Activated CD8-positive, alpha-beta T cell treated with anti-CD3 and anti-CD28 coated beads for 36 hours (primary cell): ENCODE measurements around the gene MRAP2. TPM values are rescaled to one million over a fixed set of nuclear protein-coding genes. Genes with fewer than 3 reads are reported as not detected.

ENCODE experiments used
- ATAC-seq: fragments of 200-7000 bp; cut with Tn5 transposase; one replicate; pipeline ENCODE4 v1.10.0; 2021; ENCODE audit warnings: mild to moderate bottlenecking, moderate library complexity
- CTCF ChIA-PET: fragments of 350-600 bp; sonication (Branson Sonifier 250); formaldehyde crosslinking; loops from one replicate; lab custom pipeline; 2021; ENCODE audit warnings: antibody characterized with exemption; lab: Charles Lee
- POLR2A ChIA-PET: fragments of 350-600 bp; sonication (Branson Sonifier 250); formaldehyde crosslinking; loops from one replicate; lab custom pipeline; 2021; ENCODE audit warnings: antibody characterized with exemption; lab: Charles Lee
- DNase-seq: peaks from one replicate; pipeline ENCODE4 v3.0.0-alpha.2; 2020
- H3K27ac Mint-ChIP-seq: one replicate; pipeline ENCODE4 v1.8.0; 2021; ENCODE audit warnings: mild to moderate bottlenecking, mixed read lengths
- H3K27me3 Mint-ChIP-seq: one replicate; pipeline ENCODE4 v1.8.0; 2021; ENCODE audit warnings: mixed read lengths
- H3K36me3 Mint-ChIP-seq: one replicate; pipeline ENCODE4 v1.8.0; 2021; ENCODE audit warnings: low read depth, mixed read lengths
- H3K4me1 Mint-ChIP-seq: one replicate; pipeline ENCODE4 v1.8.0; 2021; ENCODE audit warnings: low read depth, mixed read lengths
- H3K4me3 Mint-ChIP-seq: one replicate; pipeline ENCODE4 v1.8.0; 2021; ENCODE audit warnings: mild to moderate bottlenecking, moderate library complexity, mixed read lengths
- H3K9me3 Mint-ChIP-seq: one replicate; pipeline ENCODE4 v1.8.0; 2021; ENCODE audit warnings: mixed read lengths
- intact Hi-C: fragments of 100-400 bp; cut with micrococcal nuclease; formaldehyde crosslinking; loops from one replicate; pipeline ENCODE4 v1.10.0; 2022
- total RNA-seq, 2 experiments: library from RNA; stranded (reverse); gene quantifications; one replicate each; pipeline ENCODE4 v1.2.3, GENCODE V29; 2021
- TF ChIP-seq, protein P1 (sequence below): fragments of 200-600 bp; IDR thresholded peaks from one replicate; pipeline ENCODE4 v1.8.0; 2022; ENCODE audit warnings: antibody characterized with exemption, mild to moderate bottlenecking

The MRAP2 gene
- total RNA-seq, 2 experiments from 2014 or later = not detected

DNA sequence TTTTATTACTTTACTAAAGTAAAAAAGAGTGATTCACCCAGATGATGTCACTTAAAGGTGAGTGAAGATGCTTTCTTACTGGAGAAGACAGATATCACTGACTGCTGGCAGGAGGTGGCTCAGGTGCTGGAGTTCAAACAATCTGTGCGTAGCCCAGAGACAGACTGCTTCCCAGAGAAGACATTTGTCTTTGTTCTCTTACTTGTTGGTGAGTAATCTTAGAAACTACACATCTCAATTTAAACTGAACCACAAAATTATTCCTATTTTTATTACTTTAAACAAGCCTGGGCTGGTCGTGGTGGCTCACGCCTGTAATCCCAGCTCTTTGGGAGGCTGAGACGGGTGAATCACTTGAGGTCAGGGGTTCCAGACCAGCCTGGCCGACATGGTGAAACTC, 101.7 kb downstream of the MRAP2 start:
- Mint-ChIP-seq H3K4me1 (peaks cover 2% of the 10 kb centered on the region), H3K27me3 (no peaks in the 10 kb centered on the region), H3K36me3 (peaks cover 20% of the 10 kb centered on the region), H3K27ac (no peak overlapping the region), H3K9me3 (peaks cover 5% of the 10 kb centered on the region), H3K4me3 (no peak overlapping the region)
- no peak for DNase-seq
- no peak for ATAC-seq
- intact Hi-C loops = no loop called here
- TF ChIP-seq, protein P1, sequence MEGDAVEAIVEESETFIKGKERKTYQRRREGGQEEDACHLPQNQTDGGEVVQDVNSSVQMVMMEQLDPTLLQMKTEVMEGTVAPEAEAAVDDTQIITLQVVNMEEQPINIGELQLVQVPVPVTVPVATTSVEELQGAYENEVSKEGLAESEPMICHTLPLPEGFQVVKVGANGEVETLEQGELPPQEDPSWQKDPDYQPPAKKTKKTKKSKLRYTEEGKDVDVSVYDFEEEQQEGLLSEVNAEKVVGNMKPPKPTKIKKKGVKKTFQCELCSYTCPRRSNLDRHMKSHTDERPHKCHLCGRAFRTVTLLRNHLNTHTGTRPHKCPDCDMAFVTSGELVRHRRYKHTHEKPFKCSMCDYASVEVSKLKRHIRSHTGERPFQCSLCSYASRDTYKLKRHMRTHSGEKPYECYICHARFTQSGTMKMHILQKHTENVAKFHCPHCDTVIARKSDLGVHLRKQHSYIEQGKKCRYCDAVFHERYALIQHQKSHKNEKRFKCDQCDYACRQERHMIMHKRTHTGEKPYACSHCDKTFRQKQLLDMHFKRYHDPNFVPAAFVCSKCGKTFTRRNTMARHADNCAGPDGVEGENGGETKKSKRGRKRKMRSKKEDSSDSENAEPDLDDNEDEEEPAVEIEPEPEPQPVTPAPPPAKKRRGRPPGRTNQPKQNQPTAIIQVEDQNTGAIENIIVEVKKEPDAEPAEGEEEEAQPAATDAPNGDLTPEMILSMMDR = no peak
- ChIA-PET CTCF (no interaction called here), POLR2A (no interaction called here)

DNA sequence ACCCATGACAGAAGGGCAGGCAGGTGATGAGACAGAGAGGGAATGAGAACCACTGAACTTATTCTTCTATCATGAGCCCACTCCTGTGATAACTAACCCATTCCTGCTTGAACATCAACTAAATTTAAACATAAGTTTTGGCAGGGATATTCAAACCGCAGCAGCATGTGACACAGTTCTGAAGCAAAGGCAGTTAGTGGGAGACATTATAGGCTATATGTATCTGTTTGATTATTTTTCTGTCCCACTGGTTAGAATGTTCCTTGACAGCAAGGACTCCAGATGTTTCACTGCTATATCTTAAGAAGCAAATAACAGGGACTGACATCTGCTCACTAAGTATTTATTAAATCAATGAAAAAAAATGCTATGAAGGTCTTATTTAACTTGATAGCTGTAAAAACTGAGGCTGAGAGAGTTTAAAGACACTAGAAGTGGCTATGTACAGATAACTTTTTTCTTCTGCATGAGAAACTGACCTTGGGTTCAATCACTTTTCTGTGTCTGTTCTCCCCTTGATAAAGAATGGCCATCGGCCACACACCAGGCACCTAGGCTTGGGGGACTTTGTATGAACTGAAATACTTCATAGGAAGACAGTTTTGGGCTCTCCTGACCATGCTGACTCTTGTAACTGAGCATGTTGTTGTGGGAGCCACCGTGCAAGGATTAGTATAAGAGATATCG, 102.9 kb downstream of the MRAP2 start:
- TF ChIP-seq, protein P1 = no peak
- POLR2A ChIA-PET = interaction anchor here (0.6 kb wide), 1 partner anchor 130 kb away, joined by 3 read pairs; no protein-coding TSS in a partner anchor
- ATAC-seq = no peak
- Mint-ChIP-seq H3K4me1 (peaks cover 2% of the 10 kb centered on the region), H3K4me3 (no peak overlapping the region), H3K27me3 (no peaks in the 10 kb centered on the region), H3K27ac (no peak overlapping the region), H3K36me3 (peaks cover 22% of the 10 kb centered on the region), H3K9me3 (peaks cover 2% of the 10 kb centered on the region)
- DNase-seq = no peak
- intact Hi-C loops = no loop called here
- CTCF ChIA-PET = no interaction called here

DNA sequence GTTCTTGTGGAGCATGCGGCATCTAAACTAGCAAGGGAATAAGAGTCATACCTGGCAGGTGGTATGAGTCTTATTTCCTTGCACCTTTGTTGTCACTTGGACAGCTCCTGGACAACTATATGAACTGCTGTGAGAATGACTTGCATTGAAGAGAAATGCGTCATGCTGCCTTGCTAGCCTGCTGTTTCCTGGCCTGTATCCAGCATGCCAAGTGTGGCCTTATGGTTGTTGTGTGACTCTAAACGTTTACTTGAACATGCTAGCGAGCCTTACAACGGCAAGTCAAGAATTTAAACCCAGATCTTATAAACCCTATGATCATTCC, 103.4 kb downstream of the MRAP2 start:
- ChIA-PET CTCF (no interaction called here), POLR2A (no interaction called here)
- intact Hi-C loops = no loop called here
- no peak overlapping the region for H3K4me3 Mint-ChIP-seq
- H3K27me3 Mint-ChIP-seq = no peaks in the 10 kb centered on the region
- ATAC-seq = no peak
- TF ChIP-seq, protein P1 = no peak
- H3K27ac Mint-ChIP-seq = no peak overlapping the region
- peaks cover 2% of the 10 kb centered on the region for H3K4me1 Mint-ChIP-seq
- no peak for DNase-seq
- H3K9me3 Mint-ChIP-seq = peaks cover 2% of the 10 kb centered on the region
- H3K36me3 Mint-ChIP-seq = peaks cover 21% of the 10 kb centered on the region

DNA sequence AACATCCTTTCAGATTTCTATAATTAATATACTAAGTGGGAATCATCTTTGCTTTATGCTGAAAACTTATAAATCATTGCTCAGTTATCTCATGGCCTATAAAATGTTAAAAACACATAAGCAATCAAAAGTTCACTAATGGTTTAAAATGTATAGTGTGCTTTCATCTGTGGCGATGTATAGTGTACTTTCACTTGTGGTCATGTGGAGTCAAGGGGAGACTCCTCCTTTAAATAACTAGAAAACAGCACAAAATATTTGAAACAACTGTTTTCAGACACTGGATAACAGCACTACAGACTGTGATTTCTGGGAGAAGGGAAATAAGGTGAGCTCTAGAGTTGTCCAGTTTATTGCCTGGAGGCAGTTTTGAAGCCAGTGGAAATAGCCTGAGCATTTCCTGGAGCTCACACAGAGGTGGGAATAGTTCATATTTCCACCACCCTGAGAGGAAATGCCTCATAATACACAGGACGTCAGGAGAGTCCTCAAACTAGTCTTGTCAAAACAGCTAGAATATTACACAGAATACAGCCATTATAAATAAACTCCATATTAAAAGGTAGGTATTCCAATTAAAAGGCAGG, 104.5 kb downstream of the MRAP2 start:
- TF ChIP-seq, protein P1 = no peak
- H3K4me3 Mint-ChIP-seq = no peak overlapping the region
- H3K27ac Mint-ChIP-seq = no peak overlapping the region
- H3K4me1 Mint-ChIP-seq = peaks cover 2% of the 10 kb centered on the region
- intact Hi-C loops = no loop called here
- CTCF ChIA-PET = no interaction called here
- H3K36me3 Mint-ChIP-seq = peaks cover 13% of the 10 kb centered on the region
- no peak for ATAC-seq
- H3K27me3 Mint-ChIP-seq = no peaks in the 10 kb centered on the region
- H3K9me3 Mint-ChIP-seq = no peaks in the 10 kb centered on the region
- POLR2A ChIA-PET = no interaction called here
- no peak for DNase-seq

DNA sequence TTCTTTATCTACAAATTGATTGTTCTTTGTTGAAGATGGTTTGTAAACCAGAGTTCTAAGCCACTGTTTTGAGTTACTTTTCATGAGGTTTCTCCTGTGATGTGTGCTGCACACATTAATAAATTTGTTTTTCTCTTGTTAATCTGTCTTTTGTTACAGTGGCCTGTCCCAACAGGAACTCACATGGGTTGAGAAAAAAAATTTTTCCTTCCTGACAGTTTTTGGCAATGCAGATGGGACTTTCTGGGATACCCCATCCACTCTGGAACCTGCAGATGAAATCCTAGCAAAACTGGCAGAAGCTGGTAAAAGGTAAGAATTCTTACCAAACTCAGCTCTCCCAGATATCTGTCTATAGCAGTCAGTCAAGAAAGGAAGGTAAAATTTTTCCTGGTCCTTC, 105.7 kb downstream of the MRAP2 start:
- TF ChIP-seq, protein P1 = no peak
- ChIA-PET POLR2A (no interaction called here), CTCF (no interaction called here)
- H3K36me3 Mint-ChIP-seq = peaks cover 10% of the 10 kb centered on the region
- no peaks in the 10 kb centered on the region for H3K9me3 Mint-ChIP-seq
- ATAC-seq = no peak
- H3K27me3 Mint-ChIP-seq = no peaks in the 10 kb centered on the region
- no peak for DNase-seq
- intact Hi-C loops = no loop called here
- H3K4me1 Mint-ChIP-seq = peaks cover 2% of the 10 kb centered on the region
- H3K4me3 Mint-ChIP-seq = no peak overlapping the region
- no peak overlapping the region for H3K27ac Mint-ChIP-seq
